Skeletal muscle tissue (tissue), 4 donors: ENCODE data around the gene FBXO44. TPM values are rescaled to one million over a fixed set of nuclear protein-coding genes. Genes with fewer than 3 reads are reported as not detected.

Experiments used
- H3K27ac ChIP-seq: one replicate; pipeline ENCODE4 v1.7.0; 2013; ENCODE audit warnings: mild to moderate bottlenecking, low read depth, low read length, inconsistent platforms
- H3K27me3 ChIP-seq, 3 donors: one replicate each; pipeline ENCODE4 v1.7.0; 2013; ENCODE audit warnings: low read length in 3 of 3; ENCODE audit not compliant: control insufficient read depth in 3 of 3, insufficient read depth in 3 of 3
- H3K36me3 ChIP-seq, 3 donors: one replicate each; pipeline ENCODE4 v1.7.0; 2013; ENCODE audit warnings: low read length in 3 of 3; ENCODE audit not compliant: control insufficient read depth in 3 of 3, insufficient read depth in 3 of 3
- H3K4me1 ChIP-seq, 3 donors: one replicate each; pipeline ENCODE4 v1.7.0; 2013; ENCODE audit warnings: low read length in 3 of 3, mild to moderate bottlenecking in 3 of 3; ENCODE audit not compliant: control insufficient read depth in 3 of 3, insufficient read depth in 3 of 3
- H3K4me3 ChIP-seq, 3 donors: one replicate each; pipeline ENCODE4 v1.7.0; 2013; ENCODE audit warnings: low read length in 3 of 3
- H3K9ac ChIP-seq, 3 donors: one replicate each; pipeline ENCODE4 v1.7.0; 2013; ENCODE audit warnings: low read length in 3 of 3, mild to moderate bottlenecking in 3 of 3, moderate library complexity in 2 of 3, low read depth in 1 of 3
- H3K9me3 ChIP-seq, 3 donors: one replicate each; pipeline ENCODE4 v1.7.0; 2013; ENCODE audit warnings: low read length in 3 of 3; ENCODE audit not compliant: control insufficient read depth in 3 of 3
- total RNA-seq: library from RNA; depleted of rRNA; stranded (reverse); fragments of >200 nt; gene quantifications from one replicate; pipeline ENCODE4 v1.2.3, GENCODE V29; 2014
- donor health status: Osteomylitis.

Gene FBXO44
- total RNA-seq, 1 donor from 2014 or later: 3.1 TPM

DNA sequence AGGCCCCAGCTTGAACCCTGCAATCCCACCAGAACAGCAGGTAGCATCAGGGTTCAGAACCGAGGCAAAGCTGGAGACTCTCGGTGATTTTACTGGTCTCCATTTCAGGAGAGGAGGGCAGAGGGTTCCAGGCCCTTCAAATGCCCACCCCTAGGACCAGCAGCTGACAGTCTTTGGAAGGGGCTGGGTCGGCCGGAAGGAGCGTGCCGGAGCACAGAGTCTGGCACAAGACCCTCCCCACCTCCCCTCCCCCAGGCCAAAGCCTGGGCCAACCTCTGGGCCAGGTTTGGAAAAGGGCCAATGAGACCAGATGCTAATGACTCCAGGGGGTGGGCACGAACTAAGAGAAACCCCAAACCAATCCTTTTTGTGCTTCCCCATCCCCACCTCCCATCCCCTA lies 7.3 kb upstream of the FBXO44 start:
- H3K9me3 ChIP-seq: no peaks in the 10 kb centered on the region
- H3K4me1 ChIP-seq: peaks cover 12 to 27% (median 20%) of the 10 kb centered on the region in 3 donors
- no peak overlapping the region for H3K9ac ChIP-seq
- peaks cover 14 to 41% (median 37%) of the 10 kb centered on the region in 3 donors for H3K27me3 ChIP-seq
- H3K27ac ChIP-seq: no peak overlapping the region
- H3K36me3 ChIP-seq: no peaks in the 10 kb centered on the region
- H3K4me3 ChIP-seq: no peak overlapping the region

DNA sequence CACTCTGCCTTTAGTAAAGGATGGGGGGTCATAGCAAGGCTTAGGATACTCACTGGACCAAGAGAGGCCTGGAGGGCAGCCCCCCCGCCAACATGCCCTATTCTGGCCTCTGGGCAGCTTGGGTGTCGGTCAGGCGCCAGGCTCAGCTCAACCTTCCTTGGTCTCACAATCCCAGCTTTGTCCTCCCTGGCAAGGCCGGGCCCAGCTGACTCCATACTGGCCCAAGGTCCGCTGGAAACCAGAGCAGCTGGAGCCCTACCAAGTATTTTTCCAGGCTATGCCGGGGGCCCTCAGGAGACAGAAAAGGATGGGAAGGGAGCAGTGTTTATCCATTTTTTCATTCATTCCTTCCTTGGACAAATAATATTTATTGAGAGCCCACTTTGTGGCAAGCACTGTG lies 6.6 kb upstream of the FBXO44 start:
- Histone ChIP-seq H3K27me3 (peaks cover 14 to 41% (median 35%) of the 10 kb centered on the region in 3 donors), H3K36me3 (no peaks in the 10 kb centered on the region)

DNA sequence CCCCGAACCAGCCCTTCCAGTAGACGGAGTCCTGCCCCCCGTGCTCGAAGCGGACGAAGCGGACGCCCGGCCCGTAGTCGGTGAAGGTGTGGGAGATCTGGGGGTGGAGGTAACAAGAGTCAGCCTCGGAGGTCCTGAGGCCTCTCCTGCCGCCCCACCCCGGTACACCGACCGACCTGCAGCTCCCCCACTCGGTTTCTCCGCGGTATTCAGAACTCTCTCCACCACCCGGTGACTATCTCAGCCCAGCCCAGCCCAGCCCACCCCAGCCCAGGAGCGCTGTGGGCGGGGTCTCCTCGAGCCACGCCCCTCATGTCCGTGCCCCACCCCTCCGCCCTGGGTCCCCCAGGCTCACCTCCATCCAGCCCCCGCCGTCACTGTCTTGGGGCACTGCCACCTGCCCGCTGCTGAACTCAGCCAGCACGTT lies 5.9 kb upstream of the FBXO44 start:
- Histone ChIP-seq H3K27ac (no peak overlapping the region), H3K9me3 (no peaks in the 10 kb centered on the region), H3K9ac (peak overlapping the region in 1 of 3 donors; percentile 32), H3K4me1 (peaks cover 12 to 27% (median 20%) of the 10 kb centered on the region in 3 donors), H3K4me3 (peak overlapping the region in 1 of 3 donors; percentile 29), H3K27me3 (peaks cover 14 to 41% (median 34%) of the 10 kb centered on the region in 3 donors), H3K36me3 (no peaks in the 10 kb centered on the region)

More for the DNA sequence above, 6.6 kb upstream of the FBXO44 start:
- H3K4me3 ChIP-seq: no peak overlapping the region
- peaks cover 12 to 27% (median 20%) of the 10 kb centered on the region in 3 donors for H3K4me1 ChIP-seq
- no peaks in the 10 kb centered on the region for H3K9me3 ChIP-seq
- H3K9ac ChIP-seq: no peak overlapping the region
- no peak overlapping the region for H3K27ac ChIP-seq

DNA sequence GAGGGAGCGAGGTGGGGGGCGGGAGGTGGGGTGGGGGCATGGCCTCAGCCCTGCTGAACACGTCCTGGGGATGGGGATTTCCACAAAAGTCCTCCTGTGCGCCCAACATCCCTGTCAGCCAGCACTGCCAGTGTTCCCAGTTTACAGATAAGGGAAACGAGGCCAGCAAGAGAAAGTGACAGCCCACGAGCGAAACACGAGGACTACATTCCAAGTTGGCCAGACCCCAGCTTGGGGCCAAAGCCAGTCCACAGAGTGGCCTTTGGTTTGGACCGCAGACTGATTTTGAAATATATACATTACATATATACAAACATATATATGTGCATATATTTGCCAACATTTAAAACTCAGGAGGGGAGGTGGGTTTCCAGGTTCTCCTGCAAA lies 5.4 kb upstream of the FBXO44 start:
- Histone ChIP-seq H3K9ac (no peak overlapping the region), H3K36me3 (no peaks in the 10 kb centered on the region), H3K4me1 (peaks cover 12 to 27% (median 20%) of the 10 kb centered on the region in 3 donors), H3K27me3 (peaks cover 14 to 41% (median 34%) of the 10 kb centered on the region in 3 donors), H3K9me3 (no peaks in the 10 kb centered on the region), H3K27ac (no peak overlapping the region), H3K4me3 (no peak overlapping the region)

DNA sequence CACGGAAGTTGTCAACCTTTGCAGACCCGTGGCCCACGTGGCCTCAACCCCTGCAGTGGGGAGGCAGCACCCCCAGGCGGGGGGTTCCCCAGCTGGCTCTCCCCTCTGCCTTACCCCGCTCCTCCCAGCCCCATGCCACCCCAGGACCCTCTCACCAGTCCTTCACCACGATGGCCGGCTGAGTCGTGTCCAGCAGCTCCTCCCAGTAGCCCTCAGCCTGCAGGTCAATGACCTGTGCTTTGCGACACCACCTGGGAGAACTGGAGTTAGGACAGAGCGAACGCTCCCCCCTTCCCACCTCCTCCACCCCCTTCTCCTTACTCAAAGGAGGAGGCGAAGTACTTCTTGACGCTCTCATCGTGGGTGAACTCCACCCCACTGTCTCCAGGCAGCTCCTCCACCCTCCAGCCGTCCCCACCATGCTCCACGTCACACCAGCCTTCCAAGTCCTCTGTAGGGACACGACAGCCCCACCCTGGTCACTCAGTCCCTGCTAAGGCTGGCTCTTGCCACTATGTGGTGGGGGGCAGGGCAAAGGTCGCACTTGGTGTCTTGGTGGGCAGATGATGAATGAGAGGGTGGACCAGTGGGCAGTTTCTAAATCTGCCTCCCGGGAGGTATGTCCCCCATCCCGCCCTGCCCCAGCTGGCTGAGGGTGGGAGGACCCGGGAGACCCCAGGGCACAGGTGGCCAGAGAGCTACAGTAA lies 4.9 kb upstream of the FBXO44 start:
- H3K36me3 ChIP-seq: no peaks in the 10 kb centered on the region
- no peak overlapping the region for H3K9ac ChIP-seq

DNA sequence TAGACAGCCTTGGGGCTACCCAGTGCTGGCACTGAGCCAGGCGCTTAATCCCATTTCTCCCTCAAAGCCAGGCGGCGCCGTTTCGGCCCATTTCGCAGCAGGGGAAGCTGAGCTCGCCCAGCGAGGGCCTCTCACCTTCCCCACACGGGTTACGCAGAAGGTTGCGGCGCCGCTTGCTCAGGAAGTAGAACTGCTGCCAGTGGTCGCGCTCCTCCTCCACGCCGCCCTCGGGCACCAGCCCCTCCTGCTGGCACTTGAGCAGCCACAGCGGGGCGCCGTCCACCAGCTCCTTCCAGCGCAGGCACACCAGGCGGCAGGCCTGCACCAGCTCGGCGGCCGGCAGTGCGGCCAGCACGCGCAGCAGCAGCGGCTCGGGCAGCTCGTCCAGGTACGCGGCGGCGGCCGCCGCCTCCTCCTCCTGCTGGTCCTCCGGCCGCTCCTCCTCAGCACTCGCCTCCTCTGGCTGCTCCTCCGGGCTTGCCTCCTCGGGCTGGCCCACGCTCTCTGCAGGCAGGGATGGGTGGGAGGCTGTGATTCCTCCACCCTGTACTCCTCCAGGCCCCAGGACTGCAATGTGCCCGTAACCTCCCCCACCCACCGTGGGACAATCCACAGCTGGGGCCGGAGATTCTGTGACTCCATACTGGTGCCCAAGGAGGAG lies 4.2 kb upstream of the FBXO44 start:
- Histone ChIP-seq H3K9ac (no peak overlapping the region), H3K9me3 (no peaks in the 10 kb centered on the region), H3K4me1 (peaks cover 16 to 33% (median 24%) of the 10 kb centered on the region in 3 donors), H3K36me3 (no peaks in the 10 kb centered on the region), H3K27me3 (peaks cover 14 to 41% (median 34%) of the 10 kb centered on the region in 3 donors), H3K4me3 (no peak overlapping the region), H3K27ac (no peak overlapping the region)

More for the DNA sequence above, 4.9 kb upstream of the FBXO44 start:
- Histone ChIP-seq H3K27ac (no peak overlapping the region), H3K9me3 (no peaks in the 10 kb centered on the region), H3K4me3 (no peak overlapping the region), H3K27me3 (peaks cover 14 to 41% (median 34%) of the 10 kb centered on the region in 3 donors), H3K4me1 (peaks cover 12 to 27% (median 20%) of the 10 kb centered on the region in 3 donors)

DNA sequence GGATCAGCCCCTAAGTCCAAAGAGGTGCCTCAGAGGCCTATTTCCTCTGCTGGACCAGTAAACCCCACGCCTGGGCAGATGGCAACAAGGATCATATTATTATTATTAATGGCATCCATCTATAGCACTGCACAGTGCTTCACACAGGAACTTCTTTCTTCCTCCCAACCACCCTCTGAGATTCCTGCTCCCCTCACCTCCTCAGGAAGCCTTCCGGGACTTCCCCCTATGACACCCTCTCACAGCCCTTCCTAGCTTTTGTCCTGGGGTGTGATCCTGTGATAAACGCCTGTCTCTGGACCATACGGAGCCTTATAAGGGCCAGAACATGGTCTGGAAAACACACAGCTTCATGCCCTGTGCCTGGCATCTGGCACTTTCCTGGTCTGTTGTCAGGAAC lies 3.7 kb upstream of the FBXO44 start:
- H3K4me1 ChIP-seq: peaks cover 17 to 38% (median 26%) of the 10 kb centered on the region in 3 donors
- peaks cover 14 to 40% (median 34%) of the 10 kb centered on the region in 3 donors for H3K27me3 ChIP-seq
- H3K9ac ChIP-seq: no peak overlapping the region
- H3K4me3 ChIP-seq: no peak overlapping the region
- H3K9me3 ChIP-seq: no peaks in the 10 kb centered on the region
- H3K36me3 ChIP-seq: no peaks in the 10 kb centered on the region
- H3K27ac ChIP-seq: no peak overlapping the region

DNA sequence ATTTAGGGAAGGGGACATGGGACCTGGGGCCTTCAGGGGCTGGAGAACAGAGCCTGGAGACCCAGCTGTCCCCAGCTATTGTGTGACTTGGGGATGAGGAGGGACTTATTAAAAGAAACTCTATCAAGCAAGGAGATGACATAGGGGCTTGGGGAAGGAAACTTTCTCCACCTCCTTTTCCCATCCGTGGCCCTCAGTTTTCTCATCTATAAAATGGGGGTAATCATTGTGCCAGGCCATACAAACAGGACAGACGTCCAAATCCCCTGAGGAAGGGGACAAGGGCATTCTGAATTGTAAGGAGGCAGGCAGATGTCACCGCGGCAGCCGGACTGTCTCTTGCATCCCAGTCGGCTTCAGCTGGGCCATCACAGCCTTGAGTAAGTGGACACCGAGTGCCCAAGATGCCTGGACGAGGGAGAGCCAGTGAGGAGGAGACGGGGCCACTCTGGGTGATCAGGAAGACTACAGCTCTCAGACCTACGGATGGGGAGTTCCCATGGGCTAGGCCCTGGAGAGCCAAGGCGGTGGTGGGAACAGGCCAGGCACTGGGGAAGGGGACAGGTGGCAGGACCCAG lies 2.4 kb upstream of the FBXO44 start:
- peaks cover 17 to 38% (median 26%) of the 10 kb centered on the region in 3 donors for H3K4me1 ChIP-seq
- no peaks in the 10 kb centered on the region for H3K9me3 ChIP-seq
- H3K36me3 ChIP-seq: peaks cover 0 to 2% (median 0%) of the 10 kb centered on the region in 3 donors
- no peak overlapping the region for H3K9ac ChIP-seq
- H3K27me3 ChIP-seq: peaks cover 14 to 32% (median 25%) of the 10 kb centered on the region in 3 donors
- H3K27ac ChIP-seq: no peak overlapping the region
- no peak overlapping the region for H3K4me3 ChIP-seq

DNA sequence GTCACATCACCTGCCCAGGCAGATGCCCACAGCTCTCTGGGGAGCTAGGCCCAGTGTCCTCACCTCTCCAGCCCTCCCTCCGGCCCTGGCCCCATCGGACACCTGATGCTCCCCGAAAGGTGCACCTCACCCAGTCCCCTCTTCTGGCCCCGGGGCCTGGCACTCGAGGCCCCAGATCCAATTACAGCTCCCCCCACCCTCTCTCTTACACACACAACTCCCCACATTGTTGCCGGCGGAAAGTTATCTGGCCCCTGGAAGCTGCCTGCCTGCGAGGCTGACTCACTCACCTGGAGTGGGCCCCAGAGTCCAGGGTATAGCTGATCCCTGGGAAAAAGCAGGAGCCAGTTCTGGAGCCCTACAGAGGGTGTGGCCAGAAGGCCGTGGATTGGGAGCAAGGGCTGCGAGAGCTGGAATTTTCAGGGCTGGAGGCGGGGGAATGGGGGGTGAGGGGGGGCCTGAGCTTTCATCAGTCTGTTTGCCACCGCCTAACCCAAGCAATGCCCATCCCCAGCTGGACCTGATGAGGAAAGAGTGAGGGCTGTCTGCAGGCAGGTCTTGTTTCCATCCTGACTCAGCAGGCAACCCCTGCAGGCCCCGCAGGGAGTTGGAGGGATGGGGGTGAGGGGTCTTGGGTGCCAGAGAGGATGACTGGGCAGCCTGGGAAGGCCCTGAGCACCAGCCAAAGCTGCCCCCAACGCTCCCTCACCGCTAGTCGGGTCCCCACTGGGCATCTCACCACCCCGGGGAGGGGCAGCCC lies 1.4 kb upstream of the FBXO44 start:
- H3K9me3 ChIP-seq: no peaks in the 10 kb centered on the region
- no peak overlapping the region for H3K4me3 ChIP-seq
- H3K27me3 ChIP-seq: peaks cover 14 to 22% (median 21%) of the 10 kb centered on the region in 3 donors
- peaks cover 0 to 2% (median 0%) of the 10 kb centered on the region in 3 donors for H3K36me3 ChIP-seq
- peaks cover 16 to 31% (median 19%) of the 10 kb centered on the region in 3 donors for H3K4me1 ChIP-seq
- no peak overlapping the region for H3K9ac ChIP-seq
- no peak overlapping the region for H3K27ac ChIP-seq
